ENCODE results near the gene ZNF428. TPM values are rescaled to one million over a fixed set of nuclear protein-coding genes. Genes with fewer than 3 reads are reported as not detected.

The ZNF428 gene
- total and polyA plus RNA-seq, 2 experiments from 2014 or later, result 40.2 to 74.9 TPM

DNA sequence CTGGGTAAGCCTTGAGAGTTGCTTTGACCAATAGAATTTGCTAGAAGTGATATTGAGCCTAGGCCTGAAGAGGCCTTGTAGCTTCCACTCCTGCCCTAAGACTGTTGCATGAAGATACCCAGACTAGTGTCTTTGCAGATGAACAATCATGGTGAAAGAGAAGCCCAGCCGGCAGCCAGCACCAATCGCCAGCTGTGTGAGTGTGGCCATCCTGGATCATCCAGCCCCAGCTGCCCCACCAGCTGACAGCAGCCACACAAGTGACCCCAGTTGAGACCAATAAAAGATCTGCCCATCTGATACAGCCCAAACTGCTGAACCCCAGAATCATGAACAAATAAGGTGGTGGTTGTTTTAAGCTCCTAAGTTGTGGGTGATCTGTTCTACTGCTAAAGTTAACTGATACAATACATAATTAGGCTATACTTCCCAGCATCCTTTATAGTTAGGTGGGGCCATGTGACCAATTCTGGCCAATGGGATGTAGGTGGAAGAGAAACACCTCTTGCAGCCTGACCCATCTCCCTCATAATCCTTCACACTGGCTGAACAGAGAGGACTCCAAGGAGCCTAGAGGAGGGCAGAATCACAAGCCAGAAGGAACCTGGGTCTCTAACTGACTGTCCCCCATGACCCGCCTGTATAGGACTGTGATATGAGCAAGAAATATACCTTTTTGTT is 9.4 kb upstream of the ZNF428 start:
- no peaks in the 10 kb centered on the region for H3K79me2 ChIP-seq
- WGBS (ENCODE audit: low lambda C conversion rate, missing lambda C conversion rate), result 97% methylated on average over 3 of the region's 3 CpGs
- no peak overlapping the region for H3K4me3 ChIP-seq
- H2AFZ ChIP-seq, result no peak overlapping the region
- H3K4me2 ChIP-seq, result no peak overlapping the region
- no peaks in the 10 kb centered on the region for H3K4me1 ChIP-seq (ENCODE audit: insufficient read depth)
- H3K9me2 ChIP-seq (replicated peaks; ENCODE audit: insufficient read depth), result no peaks in the 10 kb centered on the region
- no peak overlapping the region for H3K27ac ChIP-seq
- no peaks in the 10 kb centered on the region for H3K36me3 ChIP-seq (replicated peaks; ENCODE audit: insufficient read depth, low read depth)
- no peaks in the 10 kb centered on the region for H4K20me1 ChIP-seq (ENCODE audit: insufficient read depth, poor library complexity, severe bottlenecking)
- no peak for DNase-seq (ENCODE audit: low spot score)
- H3K27me3 ChIP-seq, result no peaks in the 10 kb centered on the region
- TF ChIP-seq EZH2phosphoT487 (IDR thresholded peaks at IDR 0.05; ENCODE audit: low read depth, severe bottlenecking, unreplicated experiment) (no peak), EZH2 (IDR thresholded peaks at IDR 0.05; ENCODE audit: borderline replicate concordance) (no peak)
- TF ChIP-seq, protein P1, sequence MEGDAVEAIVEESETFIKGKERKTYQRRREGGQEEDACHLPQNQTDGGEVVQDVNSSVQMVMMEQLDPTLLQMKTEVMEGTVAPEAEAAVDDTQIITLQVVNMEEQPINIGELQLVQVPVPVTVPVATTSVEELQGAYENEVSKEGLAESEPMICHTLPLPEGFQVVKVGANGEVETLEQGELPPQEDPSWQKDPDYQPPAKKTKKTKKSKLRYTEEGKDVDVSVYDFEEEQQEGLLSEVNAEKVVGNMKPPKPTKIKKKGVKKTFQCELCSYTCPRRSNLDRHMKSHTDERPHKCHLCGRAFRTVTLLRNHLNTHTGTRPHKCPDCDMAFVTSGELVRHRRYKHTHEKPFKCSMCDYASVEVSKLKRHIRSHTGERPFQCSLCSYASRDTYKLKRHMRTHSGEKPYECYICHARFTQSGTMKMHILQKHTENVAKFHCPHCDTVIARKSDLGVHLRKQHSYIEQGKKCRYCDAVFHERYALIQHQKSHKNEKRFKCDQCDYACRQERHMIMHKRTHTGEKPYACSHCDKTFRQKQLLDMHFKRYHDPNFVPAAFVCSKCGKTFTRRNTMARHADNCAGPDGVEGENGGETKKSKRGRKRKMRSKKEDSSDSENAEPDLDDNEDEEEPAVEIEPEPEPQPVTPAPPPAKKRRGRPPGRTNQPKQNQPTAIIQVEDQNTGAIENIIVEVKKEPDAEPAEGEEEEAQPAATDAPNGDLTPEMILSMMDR (IDR thresholded peaks at IDR 0.05; ENCODE audit: poor library complexity), result no peak
- H3K9me3 ChIP-seq (ENCODE audit: low read depth), result no peaks in the 10 kb centered on the region

DNA sequence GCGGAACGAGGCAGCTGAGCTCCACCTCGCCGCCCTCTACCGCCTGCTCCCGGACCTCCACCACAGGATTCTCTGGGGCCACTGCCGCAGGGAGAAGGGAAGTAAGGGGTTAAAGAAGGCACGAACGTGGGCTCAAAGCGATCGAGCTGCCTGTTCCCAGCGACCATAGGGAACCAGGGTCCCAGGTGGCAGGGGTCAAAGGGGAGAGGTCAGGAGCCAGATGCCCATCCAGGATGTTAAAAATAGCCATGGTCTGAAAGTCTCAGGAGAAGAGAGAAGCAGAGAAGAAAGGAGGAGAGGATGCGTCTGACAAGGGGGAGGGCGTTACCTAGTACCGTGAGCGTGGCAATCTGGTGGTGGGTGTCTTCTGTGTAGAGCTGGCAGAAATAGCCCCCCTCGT is 7.4 kb upstream of the ZNF428 start:
- Histone ChIP-seq H3K79me2 (no peaks in the 10 kb centered on the region), H3K9me2 (replicated peaks; ENCODE audit: insufficient read depth) (no peaks in the 10 kb centered on the region), H3K4me2 (no peak overlapping the region), H3K27me3 (no peaks in the 10 kb centered on the region), H4K20me1 (ENCODE audit: insufficient read depth, poor library complexity, severe bottlenecking) (no peaks in the 10 kb centered on the region), H3K4me1 (ENCODE audit: insufficient read depth) (no peaks in the 10 kb centered on the region), H3K4me3 (no peak overlapping the region), H3K27ac (no peak overlapping the region), H3K9me3 (ENCODE audit: low read depth) (no peaks in the 10 kb centered on the region), H2AFZ (no peak overlapping the region), H3K36me3 (replicated peaks; ENCODE audit: insufficient read depth, low read depth) (no peaks in the 10 kb centered on the region)
- WGBS (ENCODE audit: low lambda C conversion rate, missing lambda C conversion rate), result 86% methylated on average over 17 of the region's 17 CpGs
- DNase-seq (ENCODE audit: low spot score), result no peak
- TF ChIP-seq EZH2 (IDR thresholded peaks at IDR 0.05; ENCODE audit: borderline replicate concordance) (no peak), EZH2phosphoT487 (IDR thresholded peaks at IDR 0.05; ENCODE audit: low read depth, severe bottlenecking, unreplicated experiment) (no peak)
- TF ChIP-seq, protein P1 (IDR thresholded peaks at IDR 0.05; ENCODE audit: poor library complexity), result no peak

DNA sequence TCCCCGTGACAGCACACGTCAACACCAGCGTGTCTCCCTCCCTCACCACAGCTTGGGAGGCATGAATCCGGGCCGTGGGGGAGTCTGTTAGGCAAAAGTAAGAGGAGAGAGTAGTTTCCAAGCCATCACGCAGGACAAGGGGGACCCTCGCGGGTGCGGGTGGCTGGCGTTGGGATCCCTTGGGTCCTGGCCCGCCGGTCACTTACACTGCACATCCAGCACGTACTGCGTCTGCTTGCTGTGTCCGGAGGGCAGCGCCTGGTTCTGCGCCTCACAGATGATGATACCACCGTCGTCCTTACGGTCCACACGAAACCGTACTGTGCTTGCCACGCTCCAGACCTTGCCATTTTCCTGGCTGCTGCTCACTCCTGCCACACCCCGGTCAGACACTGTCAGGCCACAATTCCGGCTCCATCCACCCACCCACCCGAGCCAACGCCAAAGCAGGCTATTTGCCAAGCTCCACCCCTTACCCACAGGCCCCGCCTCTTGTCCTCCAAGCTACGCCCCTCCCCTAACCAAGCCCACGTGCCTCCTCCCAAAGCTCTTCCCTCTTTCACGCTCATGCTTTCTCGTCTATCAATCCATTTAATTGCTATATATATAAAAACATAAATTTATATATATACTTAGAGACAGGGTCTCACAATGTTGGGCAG is 6.6 kb upstream of the ZNF428 start:
- Histone ChIP-seq H3K79me2 (peaks cover under 1% of the 10 kb centered on the region), H3K9me2 (replicated peaks; ENCODE audit: insufficient read depth) (no peaks in the 10 kb centered on the region), H3K36me3 (replicated peaks; ENCODE audit: insufficient read depth, low read depth) (no peaks in the 10 kb centered on the region), H3K4me1 (ENCODE audit: insufficient read depth) (no peaks in the 10 kb centered on the region), H3K4me2 (no peak overlapping the region), H2AFZ (no peak overlapping the region), H4K20me1 (ENCODE audit: insufficient read depth, poor library complexity, severe bottlenecking) (no peaks in the 10 kb centered on the region), H3K27me3 (no peaks in the 10 kb centered on the region), H3K4me3 (no peak overlapping the region), H3K27ac (no peak overlapping the region), H3K9me3 (ENCODE audit: low read depth) (no peaks in the 10 kb centered on the region)
- TF ChIP-seq, protein P1 (IDR thresholded peaks at IDR 0.05; ENCODE audit: poor library complexity), result no peak
- no peak for TF ChIP-seq EZH2phosphoT487 (IDR thresholded peaks at IDR 0.05; ENCODE audit: low read depth, severe bottlenecking, unreplicated experiment)
- no peak for TF ChIP-seq EZH2 (IDR thresholded peaks at IDR 0.05; ENCODE audit: borderline replicate concordance)
- WGBS (ENCODE audit: low lambda C conversion rate, missing lambda C conversion rate), result 94% methylated on average over 32 of the region's 32 CpGs
- no peak for DNase-seq (ENCODE audit: low spot score)
